Middle frontal gyrus (tissue), 1 donor: ENCODE measurements around the gene RBM26.
"Not testable (repeated sequence)": the region's sequence is repeated elsewhere in the genome, so short reads cannot be mapped to it uniquely, and the experiment has no call there.

Experiments used
- DNase-seq: peaks from one replicate; pipeline ENCODE4 v3.0.0-alpha.2; 2015; ENCODE audit warnings: low spot score; ENCODE audit errors: extremely low spot score

The RBM26 gene

DNA sequence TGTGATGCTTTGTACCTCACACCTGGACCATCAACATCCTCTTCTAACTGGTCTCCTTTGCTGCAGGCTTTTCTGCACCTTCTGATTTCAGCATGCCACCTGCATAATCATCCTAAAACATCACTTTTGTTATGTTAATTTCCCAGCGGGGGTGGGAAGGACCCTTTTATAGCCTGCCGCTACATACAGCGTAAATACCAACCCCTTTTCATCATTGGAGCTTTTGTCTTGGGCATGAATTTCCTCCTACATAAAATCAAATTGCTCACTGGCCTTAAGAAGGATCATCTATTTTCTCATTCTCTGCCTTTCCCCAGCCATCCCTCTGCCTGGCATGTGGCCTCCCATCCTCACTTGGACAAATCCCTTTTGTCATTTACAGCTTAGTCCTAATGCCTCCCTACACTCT lies 124.7 kb downstream of the RBM26 start:
- DNase-seq: no peak

DNA sequence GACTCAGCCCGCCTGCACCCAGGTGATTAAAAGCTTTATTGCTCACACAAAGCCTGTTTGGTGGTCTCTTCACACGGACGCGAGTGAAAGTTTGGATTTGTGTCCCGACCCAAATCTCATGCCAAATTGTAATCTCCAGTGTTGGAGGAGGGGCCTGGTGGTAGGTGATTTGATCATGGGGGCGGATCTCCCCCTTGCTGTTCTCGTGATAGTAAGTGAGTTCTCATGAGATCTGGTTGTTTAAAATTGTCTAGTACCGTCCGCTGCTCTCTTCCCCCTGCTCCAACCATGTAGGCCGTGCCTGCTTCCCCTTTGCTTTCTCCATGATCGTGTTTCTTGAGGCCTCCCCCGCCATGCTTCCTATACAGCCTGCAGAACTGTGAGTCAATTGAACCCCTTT lies 126.3 kb downstream of the RBM26 start:
- DNase-seq: not testable (repeated sequence)

- DNase-seq: no peak
Observed at GRCh38 chr13:79273045-79273444, 133.0 kb downstream of the RBM26 start.

- DNase-seq: no peak
Observed at GRCh38 chr13:79271616-79272015, 134.4 kb downstream of the RBM26 start.

DNA sequence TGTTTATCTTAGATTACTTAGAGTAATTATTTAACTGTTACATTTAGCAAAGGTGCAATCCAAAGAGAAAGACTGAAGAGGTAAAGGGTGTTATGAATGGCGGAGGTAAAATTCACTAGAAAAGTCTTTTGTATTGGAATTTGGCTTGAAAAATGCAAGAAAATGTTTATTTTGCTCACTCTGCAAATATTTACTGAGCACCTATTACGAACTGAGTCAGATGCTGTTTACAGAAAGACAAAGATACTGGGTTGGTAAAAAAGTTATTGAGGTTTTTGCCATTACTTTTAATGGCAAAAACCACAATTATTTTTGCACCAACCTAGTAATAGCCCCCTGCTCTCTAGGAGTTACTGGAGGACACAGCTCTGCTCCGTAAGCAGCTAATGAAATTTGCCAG lies 135.2 kb downstream of the RBM26 start:
- no peak for DNase-seq
